Measurements from ENCODE around the gene SHC3. TPM values are rescaled to one million over a fixed set of nuclear protein-coding genes. Genes with fewer than 3 reads are reported as not detected.

The SHC3 gene
- 0.29 and 1.3 TPM in 2 replicates for total RNA-seq

GRCh38 chr9:89177944-89178829 is at the start of gene SHC3:
SHC3 (minus strand) TSS chr9:89178818; CDS start chr9:89178460, 358 bp downstream.

DNA sequence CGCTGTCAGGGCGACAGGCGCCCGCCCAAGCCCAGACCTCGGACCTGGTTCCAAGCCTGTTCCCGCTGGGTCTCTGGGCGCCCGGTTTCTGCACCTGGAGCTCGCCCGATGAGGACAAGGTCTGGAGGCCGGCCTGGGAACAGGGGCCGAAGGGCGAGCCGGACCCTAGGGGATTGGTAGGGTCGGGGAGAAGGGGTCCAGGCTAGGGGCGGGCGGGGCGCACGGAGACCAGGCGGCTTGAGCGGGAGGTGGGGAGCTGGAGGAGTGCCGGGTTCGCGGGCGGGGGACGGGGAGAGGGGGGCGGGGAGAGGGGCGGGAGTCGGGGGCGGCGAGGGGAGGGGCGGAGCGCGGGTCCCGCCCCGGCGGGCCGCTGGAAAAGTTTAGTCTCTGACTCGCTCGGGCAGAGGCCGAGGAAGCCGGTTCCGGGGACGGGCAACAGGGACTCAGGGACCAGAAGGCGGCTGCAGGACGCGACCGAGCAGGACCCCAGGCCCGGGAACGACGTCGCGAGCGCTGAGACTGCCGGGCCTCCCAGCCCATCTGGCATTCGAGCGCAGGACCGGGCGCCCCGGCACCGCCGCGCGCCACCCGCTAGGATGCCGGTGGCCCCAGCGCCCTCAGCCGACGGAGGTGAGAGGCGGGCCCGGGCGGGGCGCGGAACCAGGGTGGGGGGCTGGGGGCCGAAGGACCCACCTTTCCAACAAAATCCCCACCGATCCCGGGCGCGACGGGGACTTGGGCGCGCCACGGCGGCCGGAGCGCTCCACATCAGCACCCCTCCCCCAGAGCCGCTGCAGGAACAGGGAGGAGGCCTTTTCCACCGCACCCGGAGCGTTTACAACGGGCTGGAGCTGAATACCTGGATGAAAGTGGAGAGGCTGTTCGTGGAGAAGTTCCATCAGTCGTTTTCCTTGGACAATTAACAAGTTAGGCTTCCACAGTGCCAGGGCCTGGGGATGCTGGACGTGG is 187.3 kb downstream of the SHC3 start, which contains the start of gene S1PR3:
Gene S1PR3 (plus strand): TSS at position 403 of the 969 bp plus-strand sequence. CDS start 9,733 bp downstream, outside the sequence.

Other genes with a start within 250 kb of the SHC3 start
- gene S1PR3, start 187.3 kb downstream of the SHC3 start, total RNA-seq: 17.8 and 18.9 TPM in 2 replicates
- 105 and 111 TPM in 2 replicates for gene CKS2, start 132.4 kb upstream of the SHC3 start, total RNA-seq
- gene SECISBP2, start 139.7 kb upstream of the SHC3 start, total RNA-seq: 30.1 and 31.2 TPM in 2 replicates

Data from vein endothelial cell (primary cell).